HG02943 (cell line): ENCODE measurements around the gene IL6ST.
"Not testable (repeated sequence)": the region's sequence is repeated elsewhere in the genome, so short reads cannot be mapped to it uniquely, and the experiment has no call there.

ENCODE experiments used
- ATAC-seq: cut with Tn5 transposase; IDR thresholded peaks from one replicate; pipeline ENCODE4 v1.9.1; 2021; ENCODE audit warnings: mild to moderate bottlenecking, low read depth, moderate library complexity; ENCODE audit not compliant: unreplicated experiment

Gene IL6ST

GRCh38 chr5:55973296-55973695, 21.5 kb downstream of the IL6ST start:
- ATAC-seq, result no peak

GRCh38 chr5:55969956-55970355, 24.8 kb downstream of the IL6ST start:
- ATAC-seq, result no peak

GRCh38 chr5:55966284-55966683, 28.5 kb downstream of the IL6ST start:
- no peak for ATAC-seq

GRCh38 chr5:55965525-55965924, 29.2 kb downstream of the IL6ST start:
- no peak for ATAC-seq

GRCh38 chr5:55960779-55961178, 34.0 kb downstream of the IL6ST start:
- no peak for ATAC-seq

GRCh38 chr5:55959208-55959607, 35.6 kb downstream of the IL6ST start:
- ATAC-seq, result no peak

GRCh38 chr5:55941154-55941553, 53.6 kb downstream of the IL6ST start:
- ATAC-seq, result not testable (repeated sequence)

GRCh38 chr5:55937598-55937997, 57.2 kb downstream of the IL6ST start:
- ATAC-seq, result not testable (repeated sequence)

GRCh38 chr5:55936100-55936693, 58.6 kb downstream of the IL6ST start:
- no peak for ATAC-seq

GRCh38 chr5:55935371-55935770, 59.4 kb downstream of the IL6ST start:
- no peak for ATAC-seq

GRCh38 chr5:55934720-55935119, 60.0 kb downstream of the IL6ST start:
- no peak for ATAC-seq

GRCh38 chr5:55934115-55934613, 60.6 kb downstream of the IL6ST start:
- ATAC-seq, result no peak

- ATAC-seq, result no peak
These were observed 61.2 kb downstream of the IL6ST start for GRCh38 chr5:55933377-55934114.

- ATAC-seq, result no peak
These were observed 62.1 kb downstream of the IL6ST start for GRCh38 chr5:55932700-55933099.

- no peak for ATAC-seq
These were observed 65.6 kb downstream of the IL6ST start for GRCh38 chr5:55929020-55929799.

GRCh38 chr5:55927861-55928655, 66.7 kb downstream of the IL6ST start:
- ATAC-seq, result no peak

GRCh38 chr5:55926476-55926875, 68.3 kb downstream of the IL6ST start:
- ATAC-seq, result no peak

GRCh38 chr5:55925712-55926111, 69.1 kb downstream of the IL6ST start:
- ATAC-seq, result no peak

- ATAC-seq, result no peak
These were observed 69.6 kb downstream of the IL6ST start for GRCh38 chr5:55925181-55925580.

GRCh38 chr5:55924744-55925143, 70.0 kb downstream of the IL6ST start:
- ATAC-seq, result no peak
